GM23248 (cell line): ENCODE results near the gene NTF4.

Experiments
- EZH2 ChIP-seq: fragments of 200-600 bp; sonication (generic); IDR thresholded peaks from 2 replicates; pipeline ENCODE4 v1.6.1; 2018; ENCODE audit warnings: antibody characterized with exemption, mild to moderate bottlenecking; ENCODE audit not compliant: insufficient read depth, poor library complexity, severe bottlenecking
- EZH2phosphoT487 ChIP-seq: fragments of 200-600 bp; sonication (generic); IDR thresholded peaks from 2 replicates; pipeline ENCODE4 v1.6.1; 2018; ENCODE audit warnings: antibody characterized with exemption, moderate library complexity, mild to moderate bottlenecking, low read depth; ENCODE audit not compliant: insufficient read depth

GRCh38 chr19:49073514-49074378, 9.1 kb upstream of the NTF4 start:
- no peak for TF ChIP-seq EZH2phosphoT487
- TF ChIP-seq EZH2 = peak; percentile 14
